ENCODE measurements around the gene OGDH.

The OGDH gene

GRCh38 chr7:44617225-44617890, 10.9 kb downstream of the OGDH start:
- in situ Hi-C loops (cut with MboI; ENCODE audit: low sequenced_read_pairs): no loop called here

GRCh38 chr7:44618045-44618444, 11.6 kb downstream of the OGDH start:
- in situ Hi-C loops (cut with MboI; ENCODE audit: low sequenced_read_pairs): no loop called here

- in situ Hi-C loops (cut with MboI; ENCODE audit: low sequenced_read_pairs): no loop called here
These were observed 12.3 kb downstream of the OGDH start for GRCh38 chr7:44618753-44619152.

- in situ Hi-C loops (cut with MboI; ENCODE audit: low sequenced_read_pairs): no loop called here
These were observed 14.8 kb downstream of the OGDH start for GRCh38 chr7:44621034-44621749.

GRCh38 chr7:44621750-44622103, 15.3 kb downstream of the OGDH start:
- in situ Hi-C loops (cut with MboI; ENCODE audit: low sequenced_read_pairs): no loop called here

GRCh38 chr7:44622342-44623151, 16.1 kb downstream of the OGDH start:
- in situ Hi-C loops (cut with MboI; ENCODE audit: low sequenced_read_pairs): no loop called here

GRCh38 chr7:44624318-44624717, 17.9 kb downstream of the OGDH start:
- in situ Hi-C loops (cut with MboI; ENCODE audit: low sequenced_read_pairs): no loop called here

- in situ Hi-C loops (cut with MboI; ENCODE audit: low sequenced_read_pairs): no loop called here
These were observed 19.4 kb downstream of the OGDH start for GRCh38 chr7:44625526-44626471.

GRCh38 chr7:44626620-44627019, 20.2 kb downstream of the OGDH start:
- in situ Hi-C loops (cut with MboI; ENCODE audit: low sequenced_read_pairs): no loop called here

- in situ Hi-C loops (cut with MboI; ENCODE audit: low sequenced_read_pairs): no loop called here
These were observed 23.5 kb downstream of the OGDH start for GRCh38 chr7:44629829-44630522.

GRCh38 chr7:44630792-44631457, 24.5 kb downstream of the OGDH start:
- in situ Hi-C loops (cut with MboI; ENCODE audit: low sequenced_read_pairs): no loop called here

GRCh38 chr7:44631458-44632115, 25.2 kb downstream of the OGDH start:
- in situ Hi-C loops (cut with MboI; ENCODE audit: low sequenced_read_pairs): no loop called here

GRCh38 chr7:44632196-44632595, 25.8 kb downstream of the OGDH start:
- in situ Hi-C loops (cut with MboI; ENCODE audit: low sequenced_read_pairs): no loop called here

- in situ Hi-C loops (cut with MboI; ENCODE audit: low sequenced_read_pairs): no loop called here
These were observed 27.1 kb downstream of the OGDH start for GRCh38 chr7:44633254-44634186.

- in situ Hi-C loops (cut with MboI; ENCODE audit: low sequenced_read_pairs): no loop called here
These were observed 27.9 kb downstream of the OGDH start for GRCh38 chr7:44634187-44634838.

- in situ Hi-C loops (cut with MboI; ENCODE audit: low sequenced_read_pairs): no loop called here
These were observed 28.6 kb downstream of the OGDH start for GRCh38 chr7:44634839-44635591.
